ENCODE data around the gene SPATS2. TPM values are rescaled to one million over a fixed set of nuclear protein-coding genes. Genes with fewer than 3 reads are reported as not detected.

The SPATS2 gene
- total and polyA plus RNA-seq, 2 donors (not counting 1 experiment from before 2014, with no cell fraction given) = 22.1 to 43.6 TPM

GRCh38 chr12:49400304-49400703, 33.0 kb downstream of the SPATS2 start:
- H3K9me3 ChIP-seq (ENCODE audit: control insufficient read depth, insufficient read depth, low read depth, low read length) = no peaks in the 10 kb centered on the region
- no peak for DNase-seq (ENCODE audit: low read depth in 2 of 2)
- no peaks in the 10 kb centered on the region for H3K36me3 ChIP-seq (ENCODE audit: control insufficient read depth, insufficient read depth, low read length)
- no peak overlapping the region for H3K4me2 ChIP-seq (ENCODE audit: extremely low read depth, insufficient read depth, low read length)
- H3K27me3 ChIP-seq (ENCODE audit: control insufficient read depth, insufficient read depth, low read length) = no peaks in the 10 kb centered on the region
- no peaks in the 10 kb centered on the region for H4K20me1 ChIP-seq (ENCODE audit: control insufficient read depth, extremely low read depth, insufficient read depth, low read length)
- no peaks in the 10 kb centered on the region for H3K4me1 ChIP-seq (ENCODE audit: control insufficient read depth, extremely low read depth, insufficient read depth, low read length)
- no peak overlapping the region for H3K27ac ChIP-seq (ENCODE audit: insufficient read depth, low read length)
- H3K9ac ChIP-seq (ENCODE audit: insufficient read depth, low read length) = no peak overlapping the region
- H3K4me3 ChIP-seq (replicated peaks in 1 of 4; ENCODE audit: control extremely low read depth in 1 of 4, insufficient read depth in 1 of 4, low read depth in 3 of 4, low read length in 4 of 4) = no peak overlapping the region
- no peak overlapping the region for H2AFZ ChIP-seq (ENCODE audit: low read length)
- TF ChIP-seq EZH2 (IDR thresholded peaks at IDR 0.05; ENCODE audit: low read length, missing control alignments) (no peak), CTCF (conservative IDR thresholded peaks at IDR 0.05 in 1 of 2, IDR thresholded peaks at IDR 0.05 in 1 of 2; ENCODE audit: low read depth in 1 of 2, low read length in 2 of 2) (no peak)
- peaks cover 21% of the 10 kb centered on the region for H3K79me2 ChIP-seq (ENCODE audit: control insufficient read depth, insufficient read depth, low read length)

DNA sequence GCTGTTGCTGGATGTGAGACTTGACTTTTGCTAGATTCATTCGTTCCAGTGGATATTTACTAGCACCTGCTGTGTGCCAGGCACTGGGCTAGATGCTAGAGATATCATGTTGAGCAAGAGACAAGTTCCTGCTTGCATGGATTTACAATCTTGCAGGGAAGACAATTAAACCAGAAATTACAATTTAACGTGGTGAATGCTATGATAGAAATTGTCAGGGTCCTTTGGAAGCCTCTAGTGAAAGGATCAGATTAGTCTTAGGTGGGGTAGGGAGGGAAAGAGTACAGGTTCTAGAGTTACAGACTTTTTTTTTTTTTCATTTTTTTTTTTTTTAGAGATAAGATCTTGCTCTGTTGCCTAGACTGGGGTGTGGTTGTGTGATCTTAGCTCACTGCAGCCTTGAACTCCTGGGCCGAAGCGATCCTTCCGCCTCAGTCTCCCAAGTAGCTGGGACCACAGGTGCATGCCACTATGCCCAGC, 36.7 kb downstream of the SPATS2 start:
- no peak overlapping the region for H3K4me2 ChIP-seq (ENCODE audit: extremely low read depth, insufficient read depth, low read length)
- no peaks in the 10 kb centered on the region for H3K4me1 ChIP-seq (ENCODE audit: control insufficient read depth, extremely low read depth, insufficient read depth, low read length)
- TF ChIP-seq EZH2 (IDR thresholded peaks at IDR 0.05; ENCODE audit: low read length, missing control alignments) (no peak), CTCF (conservative IDR thresholded peaks at IDR 0.05 in 1 of 2, IDR thresholded peaks at IDR 0.05 in 1 of 2; ENCODE audit: low read depth in 1 of 2, low read length in 2 of 2) (no peak)
- no peak overlapping the region for H2AFZ ChIP-seq (ENCODE audit: low read length)
- no peak for DNase-seq (ENCODE audit: low read depth in 2 of 2)
- no peak overlapping the region for H3K4me3 ChIP-seq (replicated peaks in 1 of 4; ENCODE audit: control extremely low read depth in 1 of 4, insufficient read depth in 1 of 4, low read depth in 3 of 4, low read length in 4 of 4)
- H3K36me3 ChIP-seq (ENCODE audit: control insufficient read depth, insufficient read depth, low read length) = no peaks in the 10 kb centered on the region
- H3K27me3 ChIP-seq (ENCODE audit: control insufficient read depth, insufficient read depth, low read length) = no peaks in the 10 kb centered on the region
- H3K79me2 ChIP-seq (ENCODE audit: control insufficient read depth, insufficient read depth, low read length) = peaks cover 15% of the 10 kb centered on the region
- H3K27ac ChIP-seq (ENCODE audit: insufficient read depth, low read length) = no peak overlapping the region
- H4K20me1 ChIP-seq (ENCODE audit: control insufficient read depth, extremely low read depth, insufficient read depth, low read length) = no peaks in the 10 kb centered on the region
- H3K9ac ChIP-seq (ENCODE audit: insufficient read depth, low read length) = no peak overlapping the region
- H3K9me3 ChIP-seq (ENCODE audit: control insufficient read depth, insufficient read depth, low read depth, low read length) = no peaks in the 10 kb centered on the region

DNA sequence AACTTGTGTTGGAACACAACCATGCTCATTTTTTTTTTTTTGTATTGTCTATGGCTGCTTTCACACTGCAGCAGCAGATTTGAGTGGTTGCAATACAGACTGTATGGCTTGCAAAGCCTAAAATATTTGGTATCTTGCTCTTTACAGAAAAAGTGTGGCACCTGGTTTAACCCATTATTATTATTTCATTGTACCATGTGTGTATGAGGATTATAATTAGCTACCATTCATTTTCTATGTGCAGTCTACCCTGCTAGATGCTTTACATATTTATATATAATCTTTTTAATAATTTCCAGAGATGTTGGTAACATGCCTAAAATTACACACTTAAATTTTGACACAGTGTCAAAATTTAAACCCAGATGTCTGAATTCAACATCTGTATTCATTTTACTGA, 37.7 kb downstream of the SPATS2 start:
- Histone ChIP-seq H3K4me3 (replicated peaks in 1 of 4; ENCODE audit: control extremely low read depth in 1 of 4, insufficient read depth in 1 of 4, low read depth in 3 of 4, low read length in 4 of 4) (no peak overlapping the region), H2AFZ (ENCODE audit: low read length) (no peak overlapping the region), H3K36me3 (ENCODE audit: control insufficient read depth, insufficient read depth, low read length) (no peaks in the 10 kb centered on the region), H3K79me2 (ENCODE audit: control insufficient read depth, insufficient read depth, low read length) (peaks cover 11% of the 10 kb centered on the region), H3K4me2 (ENCODE audit: extremely low read depth, insufficient read depth, low read length) (no peak overlapping the region), H3K9me3 (ENCODE audit: control insufficient read depth, insufficient read depth, low read depth, low read length) (no peaks in the 10 kb centered on the region), H4K20me1 (ENCODE audit: control insufficient read depth, extremely low read depth, insufficient read depth, low read length) (no peaks in the 10 kb centered on the region), H3K9ac (ENCODE audit: insufficient read depth, low read length) (no peak overlapping the region), H3K27me3 (ENCODE audit: control insufficient read depth, insufficient read depth, low read length) (no peaks in the 10 kb centered on the region), H3K27ac (ENCODE audit: insufficient read depth, low read length) (no peak overlapping the region), H3K4me1 (ENCODE audit: control insufficient read depth, extremely low read depth, insufficient read depth, low read length) (no peaks in the 10 kb centered on the region)
- TF ChIP-seq EZH2 (IDR thresholded peaks at IDR 0.05; ENCODE audit: low read length, missing control alignments) (no peak), CTCF (conservative IDR thresholded peaks at IDR 0.05 in 1 of 2, IDR thresholded peaks at IDR 0.05 in 1 of 2; ENCODE audit: low read depth in 1 of 2, low read length in 2 of 2) (no peak)
- DNase-seq (ENCODE audit: low read depth in 2 of 2) = no peak
